Measurements from ENCODE around the gene BCAS1. TPM values are rescaled to one million over a fixed set of nuclear protein-coding genes. Genes with fewer than 3 reads are reported as not detected.

BCAS1 gene
- total RNA-seq, 2 donors from 2014 or later: 32.0 to 58.6 TPM

GRCh38 chr20:53947501-53948195 is 122.7 kb downstream of the BCAS1 start:
- Histone ChIP-seq H3K27me3 (replicated peaks; ENCODE audit: insufficient read depth) (no peaks in the 10 kb centered on the region), H3K36me3 (no peaks in the 10 kb centered on the region), H3K27ac (no peak overlapping the region), H3K4me1 (replicated peaks) (no peaks in the 10 kb centered on the region), H3K9me3 (no peaks in the 10 kb centered on the region), H3K4me3 (no peak overlapping the region)
- intact Hi-C loops (cut with DNase I): loop anchor here (10.0 kb wide), 1 partner anchor 117 kb away; no protein-coding TSS in a partner anchor
- no peak for TF ChIP-seq CTCF (IDR thresholded peaks at IDR 0.05)
- TF ChIP-seq POLR2A (IDR thresholded peaks at IDR 0.05): no peak
- TF ChIP-seq POLR2AphosphoS5 (IDR thresholded peaks at IDR 0.05): no peak
- no peak for DNase-seq (ENCODE audit: low spot score)
- WGBS: 91% methylated on average over 16 of the region's 17 CpGs

- DNase-seq (ENCODE audit: low spot score): no peak
- no peak overlapping the region for H3K4me3 ChIP-seq
- H3K9me3 ChIP-seq: no peaks in the 10 kb centered on the region
- H3K27ac ChIP-seq: no peak overlapping the region
- H3K27me3 ChIP-seq (replicated peaks; ENCODE audit: insufficient read depth): no peaks in the 10 kb centered on the region
- H3K4me1 ChIP-seq (replicated peaks): no peaks in the 10 kb centered on the region
- 96% methylated on average over 4 of the region's 4 CpGs for WGBS
- H3K36me3 ChIP-seq: no peaks in the 10 kb centered on the region
- TF ChIP-seq POLR2AphosphoS5 (IDR thresholded peaks at IDR 0.05): no peak
- TF ChIP-seq POLR2A (IDR thresholded peaks at IDR 0.05): no peak
- no peak for TF ChIP-seq CTCF (IDR thresholded peaks at IDR 0.05)
- intact Hi-C loops (cut with DNase I): loop anchor here (10.0 kb wide), 1 partner anchor 119 kb away; no protein-coding TSS in a partner anchor
Observed at GRCh38 chr20:53946106-53946505, 124.3 kb downstream of the BCAS1 start.

- TF ChIP-seq POLR2AphosphoS5 (IDR thresholded peaks at IDR 0.05) (no peak), CTCF (IDR thresholded peaks at IDR 0.05) (no peak), POLR2A (IDR thresholded peaks at IDR 0.05) (no peak)
- no peaks in the 10 kb centered on the region for H3K9me3 ChIP-seq
- no peaks in the 10 kb centered on the region for H3K36me3 ChIP-seq
- DNase-seq (ENCODE audit: low spot score): no peak
- no peak overlapping the region for H3K4me3 ChIP-seq
- intact Hi-C loops (cut with DNase I): loop anchor here (10.0 kb wide), 1 partner anchor 119 kb away; no protein-coding TSS in a partner anchor
- H3K27me3 ChIP-seq (replicated peaks; ENCODE audit: insufficient read depth): no peaks in the 10 kb centered on the region
- H3K4me1 ChIP-seq (replicated peaks): no peaks in the 10 kb centered on the region
- 93% methylated on average over 2 of the region's 2 CpGs for WGBS
- H3K27ac ChIP-seq: no peak overlapping the region
Observed at GRCh38 chr20:53945478-53945877, 124.9 kb downstream of the BCAS1 start.

- H3K4me3 ChIP-seq: no peak overlapping the region
- H3K36me3 ChIP-seq: no peaks in the 10 kb centered on the region
- H3K9me3 ChIP-seq: no peaks in the 10 kb centered on the region
- H3K27ac ChIP-seq: no peak overlapping the region
- 76% methylated on average over 7 of the region's 7 CpGs for WGBS
- intact Hi-C loops (cut with DNase I): loop anchor here (5.0 to 10.0 kb wide), 2 partner anchors 120 to 367 kb away; no protein-coding TSS in a partner anchor
- no peaks in the 10 kb centered on the region for H3K27me3 ChIP-seq (replicated peaks; ENCODE audit: insufficient read depth)
- no peak for TF ChIP-seq CTCF (IDR thresholded peaks at IDR 0.05)
- H3K4me1 ChIP-seq (replicated peaks): no peaks in the 10 kb centered on the region
- no peak for DNase-seq (ENCODE audit: low spot score)
Observed at GRCh38 chr20:53944796-53945195, 125.6 kb downstream of the BCAS1 start.

Measured in prostate gland (tissue), 2 donors.